Measurements from ENCODE around the gene CDNF.
"Not testable (repeated sequence)": the region's sequence is repeated elsewhere in the genome, so short reads cannot be mapped to it uniquely, and the experiment has no call there.

Gene CDNF

GRCh38 chr10:14876764-14877163, 38.9 kb upstream of the CDNF start:
- no peak overlapping the region for H3K4me3 ChIP-seq (ENCODE audit: low read depth, low read length)
- TF ChIP-seq, protein P1, sequence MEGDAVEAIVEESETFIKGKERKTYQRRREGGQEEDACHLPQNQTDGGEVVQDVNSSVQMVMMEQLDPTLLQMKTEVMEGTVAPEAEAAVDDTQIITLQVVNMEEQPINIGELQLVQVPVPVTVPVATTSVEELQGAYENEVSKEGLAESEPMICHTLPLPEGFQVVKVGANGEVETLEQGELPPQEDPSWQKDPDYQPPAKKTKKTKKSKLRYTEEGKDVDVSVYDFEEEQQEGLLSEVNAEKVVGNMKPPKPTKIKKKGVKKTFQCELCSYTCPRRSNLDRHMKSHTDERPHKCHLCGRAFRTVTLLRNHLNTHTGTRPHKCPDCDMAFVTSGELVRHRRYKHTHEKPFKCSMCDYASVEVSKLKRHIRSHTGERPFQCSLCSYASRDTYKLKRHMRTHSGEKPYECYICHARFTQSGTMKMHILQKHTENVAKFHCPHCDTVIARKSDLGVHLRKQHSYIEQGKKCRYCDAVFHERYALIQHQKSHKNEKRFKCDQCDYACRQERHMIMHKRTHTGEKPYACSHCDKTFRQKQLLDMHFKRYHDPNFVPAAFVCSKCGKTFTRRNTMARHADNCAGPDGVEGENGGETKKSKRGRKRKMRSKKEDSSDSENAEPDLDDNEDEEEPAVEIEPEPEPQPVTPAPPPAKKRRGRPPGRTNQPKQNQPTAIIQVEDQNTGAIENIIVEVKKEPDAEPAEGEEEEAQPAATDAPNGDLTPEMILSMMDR (IDR thresholded peaks at IDR 0.05; ENCODE audit: borderline replicate concordance, insufficient read depth, low read depth, low read length): no peak

- H3K4me3 ChIP-seq (ENCODE audit: low read depth, low read length): no peak overlapping the region
- TF ChIP-seq, protein P1 (IDR thresholded peaks at IDR 0.05; ENCODE audit: borderline replicate concordance, insufficient read depth, low read depth, low read length): no peak
Observed at GRCh38 chr10:14875941-14876340, 38.1 kb upstream of the CDNF start.

DNA sequence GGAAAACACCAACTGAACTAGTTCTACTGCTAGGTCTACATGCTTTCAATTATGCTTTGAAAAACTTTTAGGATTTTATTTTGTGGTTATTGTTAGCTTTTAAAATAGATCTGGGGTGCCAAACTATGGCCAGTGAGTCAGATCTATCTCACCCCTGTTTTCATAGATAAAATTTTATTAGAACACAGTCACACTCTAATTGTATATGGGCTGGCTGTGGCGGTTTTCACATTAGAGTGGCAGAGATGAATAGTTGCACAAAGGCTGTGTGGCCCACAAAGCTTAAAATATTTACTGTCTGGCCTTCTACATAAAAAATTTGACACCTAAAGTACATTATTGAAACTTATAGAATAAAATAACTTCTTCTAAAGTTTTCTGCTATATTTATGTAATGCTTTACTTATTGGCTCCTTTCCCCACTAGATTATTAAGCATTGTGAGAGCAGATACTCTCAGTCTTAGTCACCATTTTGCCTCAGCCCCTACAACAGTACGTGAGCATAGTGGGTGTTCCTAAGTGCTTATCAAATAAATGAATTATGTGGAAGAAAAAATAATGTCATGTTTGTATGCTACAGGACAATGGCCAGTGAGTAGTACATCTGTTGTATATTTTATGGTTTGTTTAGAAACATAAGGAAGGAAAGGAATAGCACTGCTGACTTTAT, 35.4 kb upstream of the CDNF start:
- TF ChIP-seq, protein P1 (IDR thresholded peaks at IDR 0.05; ENCODE audit: borderline replicate concordance, insufficient read depth, low read depth, low read length): no peak
- no peak overlapping the region for H3K4me3 ChIP-seq (ENCODE audit: low read depth, low read length)

- H3K4me3 ChIP-seq (ENCODE audit: low read depth, low read length): not testable (repeated sequence)
Observed at GRCh38 chr10:14864871-14865270, 27.0 kb upstream of the CDNF start.

DNA sequence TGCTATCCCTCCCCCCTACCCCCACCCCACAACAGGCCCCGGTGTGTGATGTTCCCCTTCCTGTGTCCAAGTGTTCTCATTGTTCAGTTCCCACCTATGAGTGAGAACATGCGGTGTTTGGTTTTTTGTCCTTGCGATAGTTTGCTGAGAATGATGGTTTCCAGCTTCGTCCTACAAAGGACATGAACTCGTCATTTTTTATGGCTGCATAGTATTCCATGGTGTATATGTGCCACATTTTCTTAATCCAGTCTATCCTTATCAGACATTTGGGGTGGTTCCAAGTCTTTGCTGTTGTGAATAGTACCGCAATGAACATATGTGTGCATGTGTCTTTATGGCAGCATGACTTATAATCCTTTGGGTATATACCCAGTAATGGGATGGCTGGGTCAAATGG, 26.6 kb upstream of the CDNF start:
- not testable (repeated sequence) for H3K4me3 ChIP-seq (ENCODE audit: low read depth, low read length)

DNA sequence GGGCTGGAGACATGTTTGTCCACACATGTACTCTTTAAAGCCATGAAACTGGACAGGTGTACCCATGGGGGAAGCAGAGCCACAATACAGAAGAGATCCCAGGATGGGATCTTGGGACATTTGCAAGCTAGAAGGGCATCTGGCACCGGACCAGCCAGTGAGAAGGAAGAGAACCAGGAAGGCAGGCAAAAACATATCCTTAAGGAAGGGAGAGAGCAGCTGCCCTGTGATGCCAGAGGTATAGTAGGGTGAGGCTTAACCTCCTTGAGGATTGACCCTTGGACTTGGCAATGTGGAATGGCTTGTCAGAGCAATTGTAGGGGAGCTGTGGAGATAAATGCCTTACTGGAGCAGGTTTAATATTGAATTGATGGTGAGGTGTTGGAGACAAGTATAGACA, 23.0 kb upstream of the CDNF start:
- H3K4me3 ChIP-seq (ENCODE audit: low read depth, low read length): no peak overlapping the region
- TF ChIP-seq, protein P1 (IDR thresholded peaks at IDR 0.05; ENCODE audit: borderline replicate concordance, insufficient read depth, low read depth, low read length): no peak

GRCh38 chr10:14859775-14860174, 21.9 kb upstream of the CDNF start:
- TF ChIP-seq, protein P1 (IDR thresholded peaks at IDR 0.05; ENCODE audit: borderline replicate concordance, insufficient read depth, low read depth, low read length): no peak
- no peak overlapping the region for H3K4me3 ChIP-seq (ENCODE audit: low read depth, low read length)

DNA sequence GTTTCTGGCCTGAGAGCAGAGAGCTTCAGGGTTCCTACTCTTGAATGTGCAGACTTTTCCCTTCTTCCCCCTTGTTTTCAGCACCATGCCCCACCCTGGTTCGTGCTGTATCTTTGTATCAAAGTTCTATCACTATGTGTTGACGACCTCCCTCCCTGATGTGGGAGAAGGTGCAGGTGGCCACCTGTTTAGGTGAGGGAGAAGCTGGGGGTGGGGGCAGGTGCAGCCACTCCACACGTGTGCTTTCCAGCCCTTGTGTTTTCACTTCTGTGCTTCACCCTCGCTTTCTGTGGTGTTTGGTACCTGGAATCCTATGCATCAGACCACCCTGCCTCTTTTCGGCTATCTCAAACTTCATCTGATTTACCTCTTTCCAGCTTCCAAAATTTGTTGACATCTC, 21.2 kb upstream of the CDNF start:
- TF ChIP-seq, protein P1 (IDR thresholded peaks at IDR 0.05; ENCODE audit: borderline replicate concordance, insufficient read depth, low read depth, low read length): no peak
- H3K4me3 ChIP-seq (ENCODE audit: low read depth, low read length): no peak overlapping the region

Data from GM12875 (cell line).